WTC11 (cell line): ENCODE measurements around the gene MMS22L. TPM values are rescaled to one million over a fixed set of nuclear protein-coding genes. Genes with fewer than 3 reads are reported as not detected.

Experiments
- ATAC-seq: fragments of 200-7000 bp; cut with Tn5 transposase; 2 replicates; pipeline ENCODE4 v1.10.0; 2021; ENCODE audit warnings: mild to moderate bottlenecking, moderate library complexity
- CTCF ChIA-PET: fragments of 300-600 bp; sonication (Branson Sonifier 250); formaldehyde crosslinking; loops from one replicate; lab custom pipeline; 2021; ENCODE audit warnings: antibody characterized with exemption; lab: Charles Lee
- POLR2A ChIA-PET: fragments of 350-600 bp; sonication (Branson Sonifier 250); formaldehyde crosslinking; loops from one replicate; lab custom pipeline; 2021; ENCODE audit warnings: antibody characterized with exemption; lab: Charles Lee
- DNase-seq: peaks from one replicate; pipeline ENCODE4 v3.0.0; 2021; ENCODE audit warnings: low spot score
- H3K27ac Mint-ChIP-seq: 2 replicates; pipeline ENCODE4 v1.8.0; 2021; ENCODE audit warnings: mixed read lengths
- H3K27me3 Mint-ChIP-seq: 2 replicates; pipeline ENCODE4 v1.8.0; 2021; ENCODE audit warnings: low read depth, mild to moderate bottlenecking, moderate library complexity, mixed read lengths
- H3K36me3 Mint-ChIP-seq: 2 replicates; pipeline ENCODE4 v1.8.0; 2021; ENCODE audit warnings: mixed read lengths
- H3K4me1 Mint-ChIP-seq: 2 replicates; pipeline ENCODE4 v1.8.0; 2022; ENCODE audit warnings: mixed read lengths
- H3K4me3 Mint-ChIP-seq: 2 replicates; pipeline ENCODE4 v1.8.0; 2021; ENCODE audit warnings: mild to moderate bottlenecking, moderate library complexity, mixed read lengths
- H3K9me3 Mint-ChIP-seq: 2 replicates; pipeline ENCODE4 v1.8.0; 2021; ENCODE audit warnings: mixed read lengths
- ARID4B ChIP-seq: sonication (generic); formaldehyde crosslinking; IDR thresholded peaks from 2 replicates; pipeline ENCODE4 v1.8.0; 2023; ENCODE audit warnings: missing genetic modification reagents, mild to moderate bottlenecking, borderline replicate concordance
- CBFB ChIP-seq: sonication (generic); formaldehyde crosslinking; IDR thresholded peaks from 2 replicates; pipeline ENCODE4 v1.8.1; 2022; ENCODE audit warnings: mild to moderate bottlenecking, low read depth, missing genetic modification reagents
- ESRRA ChIP-seq: sonication (generic); formaldehyde crosslinking; IDR thresholded peaks from 2 replicates; pipeline ENCODE4 v1.8.1; 2022; ENCODE audit warnings: mild to moderate bottlenecking, missing genetic modification reagents, borderline replicate concordance
- FOXJ3 ChIP-seq: sonication (generic); formaldehyde crosslinking; IDR thresholded peaks from 2 replicates; pipeline ENCODE4 v1.9.0; 2021; ENCODE audit warnings: missing genetic modification reagents, mild to moderate bottlenecking, borderline replicate concordance
- FOXK1 ChIP-seq: sonication (generic); formaldehyde crosslinking; IDR thresholded peaks from 2 replicates; pipeline ENCODE4 v1.8.0; 2022; ENCODE audit warnings: mild to moderate bottlenecking, moderate library complexity, missing genetic modification reagents
- JAZF1 ChIP-seq: fragments of 250-450 bp; sonication (Bioruptor Pico); IDR thresholded peaks from 2 replicates; pipeline ENCODE4 v1.9.0; 2021; ENCODE audit warnings: moderate library complexity, mild to moderate bottlenecking, inconsistent platforms
- KAT7 ChIP-seq: sonication (generic); formaldehyde crosslinking; IDR thresholded peaks from 2 replicates; pipeline ENCODE4 v1.8.1; 2023; ENCODE audit warnings: missing genetic modification reagents, mild to moderate bottlenecking, borderline replicate concordance
- NR2C2 ChIP-seq: sonication (generic); formaldehyde crosslinking; IDR thresholded peaks from 2 replicates; pipeline ENCODE4 v1.8.0; 2022; ENCODE audit warnings: mild to moderate bottlenecking, missing genetic modification reagents
- NR3C1 ChIP-seq: sonication (generic); formaldehyde crosslinking; conservative IDR thresholded peaks from 2 replicates; pipeline ENCODE4 v1.8.1; 2023; ENCODE audit warnings: low read depth, mild to moderate bottlenecking, missing genetic modification reagents
- PRRX2 ChIP-seq: fragments of 250-450 bp; sonication (Bioruptor Pico); IDR thresholded peaks from 2 replicates; pipeline ENCODE4 v1.8.0; 2021; ENCODE audit warnings: mild to moderate bottlenecking
- SMAD3 ChIP-seq: sonication (generic); formaldehyde crosslinking; IDR thresholded peaks from 2 replicates; pipeline ENCODE4 v1.8.0; 2022; ENCODE audit warnings: missing genetic modification reagents, mild to moderate bottlenecking, borderline replicate concordance
- STAT6 ChIP-seq: sonication (generic); formaldehyde crosslinking; conservative IDR thresholded peaks from 2 replicates; pipeline ENCODE4 v1.8.1; 2023; ENCODE audit warnings: mild to moderate bottlenecking, low read depth, missing genetic modification reagents, moderate library complexity
- TCF7 ChIP-seq: sonication (generic); formaldehyde crosslinking; IDR thresholded peaks from 2 replicates; pipeline ENCODE4 v1.8.0; 2022; ENCODE audit warnings: mild to moderate bottlenecking, low read depth, missing genetic modification reagents, moderate library complexity
- ZNF232 ChIP-seq: sonication (generic); formaldehyde crosslinking; IDR thresholded peaks from 2 replicates; pipeline ENCODE4 v1.8.0; 2022; ENCODE audit warnings: mild to moderate bottlenecking, missing genetic modification reagents
- ZNF423 ChIP-seq: fragments of 250-450 bp; sonication (Bioruptor Pico); IDR thresholded peaks from 2 replicates; pipeline ENCODE4 v2.1.2; 2022; ENCODE audit warnings: mild to moderate bottlenecking, moderate library complexity
- ZNF671 ChIP-seq: fragments of 250-450 bp; sonication (Bioruptor Pico); IDR thresholded peaks from 2 replicates; pipeline ENCODE4 v1.8.0; 2021; ENCODE audit warnings: mild to moderate bottlenecking
- total RNA-seq: library from RNA; stranded (reverse); gene quantifications from 3 replicates; pipeline ENCODE4 v1.2.3, GENCODE V29; 2021
- TF ChIP-seq, protein P1 (sequence below): sonication (generic); formaldehyde crosslinking; IDR thresholded peaks from 2 replicates; pipeline ENCODE4 v1.8.1; 2022; ENCODE audit warnings: mild to moderate bottlenecking, missing genetic modification reagents, moderate library complexity, borderline replicate concordance
- TF ChIP-seq, protein P2 (sequence below): fragments of 250-450 bp; sonication (Bioruptor Pico); IDR thresholded peaks from 2 replicates; pipeline ENCODE4 v2.1.2; 2022; ENCODE audit warnings: mild to moderate bottlenecking, moderate library complexity
- TF ChIP-seq, protein P3 (sequence below): sonication (generic); formaldehyde crosslinking; conservative IDR thresholded peaks from 2 replicates; pipeline ENCODE4 v1.8.1; 2022; ENCODE audit warnings: mild to moderate bottlenecking, missing genetic modification reagents

MMS22L gene
- total RNA-seq, 1 experiment from 2014 or later = 39.7 TPM

- POLR2A ChIA-PET = interaction anchor here (0.5 kb wide), 1 partner anchor 9 kb away, joined by 3 read pairs; no protein-coding TSS in a partner anchor
- no peaks in the 10 kb centered on the region for H3K36me3 Mint-ChIP-seq
Observed at GRCh38 chr6:97215157-97215769, 67.8 kb downstream of the MMS22L start.

DNA sequence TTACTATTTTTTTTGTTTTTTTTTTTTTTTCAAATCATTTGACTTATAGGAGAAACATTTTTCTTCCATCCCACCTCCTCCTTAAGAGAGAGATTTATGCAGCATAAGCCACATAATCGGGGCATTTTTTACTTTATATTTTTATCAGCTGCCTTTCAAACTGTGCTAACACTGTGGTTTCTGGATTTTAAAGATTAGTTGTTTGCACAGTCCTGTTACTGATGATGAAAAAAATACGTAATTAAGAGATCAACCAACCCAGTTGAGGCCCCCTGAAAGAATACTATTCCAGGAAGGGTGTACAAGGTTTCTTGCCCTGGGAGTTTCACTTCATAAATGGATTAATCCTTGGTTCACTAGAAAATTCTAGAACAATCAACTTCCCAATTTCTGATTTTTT, 68.3 kb downstream of the MMS22L start:
- POLR2A ChIA-PET = interaction anchor here (0.5 kb wide), 1 partner anchor 9 kb away, joined by 3 read pairs; no protein-coding TSS in a partner anchor
- H3K9me3 Mint-ChIP-seq = no peaks in the 10 kb centered on the region
- no peaks in the 10 kb centered on the region for H3K27me3 Mint-ChIP-seq
- peaks cover 6% of the 10 kb centered on the region; the same call in 1 of the 2 replicates for H3K4me1 Mint-ChIP-seq
- CTCF ChIA-PET = interaction anchor here (0.6 to 2.3 kb wide), 41 partner anchors 8 to 359 kb away, joined by 3 to 20 read pairs (median 4); partner anchors contain the start of gene MMS22L
- TF ChIP-seq ZNF671 (no peak), STAT6 (no peak)
- TF ChIP-seq, all 79 proteins: peak for 0
- no peak for ATAC-seq
- Mint-ChIP-seq H3K27ac (no peak overlapping the region), H3K4me3 (no peak overlapping the region), H3K36me3 (no peaks in the 10 kb centered on the region)
- DNase-seq = no peak

More at GRCh38 chr6:97215157-97215769, 67.8 kb downstream of the MMS22L start:
- peaks cover 6% of the 10 kb centered on the region; the same call in 1 of the 2 replicates for H3K4me1 Mint-ChIP-seq
- H3K9me3 Mint-ChIP-seq = no peaks in the 10 kb centered on the region
- DNase-seq (peak; percentile 34), ATAC-seq (peak; percentile 92)
- CTCF ChIA-PET = interaction anchor here (0.6 to 2.3 kb wide), 43 partner anchors 9 to 1121 kb away, joined by 3 to 20 read pairs (median 4); partner anchors contain the start of gene MMS22L
- H3K4me3 Mint-ChIP-seq = no peak overlapping the region
- no peaks in the 10 kb centered on the region for H3K27me3 Mint-ChIP-seq
- TF ChIP-seq CBFB (CRISPR knock-in tag) (no peak), TCF7 (no peak), ZNF423 (CRISPR knock-in tag) (no peak), ZNF232 (CRISPR knock-in tag) (no peak), SMAD3 (CRISPR knock-in tag) (no peak), NR2C2 (CRISPR knock-in tag) (no peak), ESRRA (no peak), FOXJ3 (CRISPR knock-in tag) (no peak), NR3C1 (CRISPR knock-in tag) (no peak), KAT7 (CRISPR knock-in tag) (no peak), FOXK1 (CRISPR knock-in tag) (no peak), ARID4B (CRISPR knock-in tag) (no peak), PRRX2 (CRISPR knock-in tag) (no peak), JAZF1 (no peak)
- TF ChIP-seq, protein P1, sequence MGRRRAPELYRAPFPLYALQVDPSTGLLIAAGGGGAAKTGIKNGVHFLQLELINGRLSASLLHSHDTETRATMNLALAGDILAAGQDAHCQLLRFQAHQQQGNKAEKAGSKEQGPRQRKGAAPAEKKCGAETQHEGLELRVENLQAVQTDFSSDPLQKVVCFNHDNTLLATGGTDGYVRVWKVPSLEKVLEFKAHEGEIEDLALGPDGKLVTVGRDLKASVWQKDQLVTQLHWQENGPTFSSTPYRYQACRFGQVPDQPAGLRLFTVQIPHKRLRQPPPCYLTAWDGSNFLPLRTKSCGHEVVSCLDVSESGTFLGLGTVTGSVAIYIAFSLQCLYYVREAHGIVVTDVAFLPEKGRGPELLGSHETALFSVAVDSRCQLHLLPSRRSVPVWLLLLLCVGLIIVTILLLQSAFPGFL (CRISPR knock-in tag) = no peak
- TF ChIP-seq, protein P2, sequence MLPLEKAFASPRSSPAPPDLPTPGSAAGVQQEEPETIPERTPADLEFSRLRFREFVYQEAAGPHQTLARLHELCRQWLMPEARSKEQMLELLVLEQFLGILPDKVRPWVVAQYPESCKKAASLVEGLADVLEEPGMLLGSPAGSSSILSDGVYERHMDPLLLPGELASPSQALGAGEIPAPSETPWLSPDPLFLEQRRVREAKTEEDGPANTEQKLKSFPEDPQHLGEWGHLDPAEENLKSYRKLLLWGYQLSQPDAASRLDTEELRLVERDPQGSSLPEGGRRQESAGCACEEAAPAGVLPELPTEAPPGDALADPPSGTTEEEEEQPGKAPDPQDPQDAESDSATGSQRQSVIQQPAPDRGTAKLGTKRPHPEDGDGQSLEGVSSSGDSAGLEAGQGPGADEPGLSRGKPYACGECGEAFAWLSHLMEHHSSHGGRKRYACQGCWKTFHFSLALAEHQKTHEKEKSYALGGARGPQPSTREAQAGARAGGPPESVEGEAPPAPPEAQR = no peak
- TF ChIP-seq, protein P3, sequence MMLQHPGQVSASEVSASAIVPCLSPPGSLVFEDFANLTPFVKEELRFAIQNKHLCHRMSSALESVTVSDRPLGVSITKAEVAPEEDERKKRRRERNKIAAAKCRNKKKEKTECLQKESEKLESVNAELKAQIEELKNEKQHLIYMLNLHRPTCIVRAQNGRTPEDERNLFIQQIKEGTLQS (CRISPR knock-in tag) = no peak
- H3K27ac Mint-ChIP-seq = peak overlapping the region; percentile 37; the same call in 1 of the 2 replicates
